T-cell (primary cell): ENCODE results near the gene KIF1A. TPM values are rescaled to one million over a fixed set of nuclear protein-coding genes. Genes with fewer than 3 reads are reported as not detected.

Experiments used
- ATAC-seq, 4 experiments: fragments of 200-7000 bp in 3 of 4; fragments of 150-1000 bp in 1 of 4; cut with Tn5 transposase; replicated peaks in 1 of 4; 1 replicate in 3 of 4; 2 replicates in 1 of 4; pipeline ENCODE4 v1.10.0; 2021; ENCODE audit warnings: moderate library complexity in 3 of 4, mild to moderate bottlenecking in 2 of 4, moderate number of reproducible peaks in 1 of 4
- CTCF ChIA-PET, 2 donors: fragments of 300-600 bp; sonication (Branson Sonifier 250); formaldehyde crosslinking; loops; one replicate each; lab custom pipeline; 2022; ENCODE audit warnings: antibody characterized with exemption in 2 of 2; lab: Charles Lee
- POLR2A ChIA-PET, 2 donors: fragments of 300-600 bp; sonication (Branson Sonifier 250); formaldehyde crosslinking; loops; one replicate each; lab custom pipeline; 2022; ENCODE audit warnings: antibody characterized with exemption in 2 of 2; lab: Charles Lee
- DNase-seq, 35 experiments: peaks; one replicate each; pipeline versions ENCODE4 v3.0.0 to v3.0.0-alpha.2; 2013 to 2023
- H3K27ac ChIP-seq: one replicate; pipeline ENCODE4 v1.5.1; 2013; ENCODE audit warnings: low read length
- H3K27me3 ChIP-seq, 2 experiments: replicated peaks in 1 of 2; 1 replicate in 1 of 2; 2 replicates in 1 of 2; pipeline versions ENCODE4 v1.6.1 to v1.7.0; 2013; ENCODE audit warnings: low read length in 1 of 2, mixed read lengths in 1 of 2; ENCODE audit not compliant: control insufficient read depth in 2 of 2, insufficient read depth in 2 of 2; ENCODE audit errors: extremely low read depth in 1 of 2
- H3K36me3 ChIP-seq, 2 donors: 1 replicate in 1 of 2; 2 replicates in 1 of 2; pipeline versions ENCODE4 v1.6.1 to v1.7.0; 2013; ENCODE audit warnings: low read length in 1 of 2; ENCODE audit not compliant: control insufficient read depth in 2 of 2, insufficient read depth in 1 of 2; ENCODE audit errors: extremely low read depth in 1 of 2
- H3K4me1 ChIP-seq, 2 experiments: 1 replicate in 1 of 2; 2 replicates in 1 of 2; pipeline versions ENCODE4 v1.6.1 to v1.7.0; 2013; ENCODE audit warnings: low read length in 2 of 2, mixed read lengths in 1 of 2; ENCODE audit not compliant: insufficient read depth in 2 of 2, control insufficient read depth in 1 of 2; ENCODE audit errors: extremely low read depth in 1 of 2
- H3K4me3 ChIP-seq, 2 donors: 1 replicate in 1 of 2; 2 replicates in 1 of 2; pipeline versions ENCODE4 v1.5.1 to v1.7.0; 2013; ENCODE audit warnings: mild to moderate bottlenecking in 2 of 2, low read length in 1 of 2, moderate library complexity in 1 of 2; ENCODE audit not compliant: control insufficient read depth in 1 of 2; ENCODE audit errors: extremely low read depth in 1 of 2
- H3K9me3 ChIP-seq: 2 replicates; pipeline ENCODE4 v1.7.0; 2013
- H3K27ac Mint-ChIP-seq, 2 donors: one replicate each; pipeline ENCODE4 v1.8.0; 2020 to 2021; ENCODE audit warnings: mild to moderate bottlenecking in 2 of 2, mixed read lengths in 2 of 2
- H3K27me3 Mint-ChIP-seq, 2 donors: one replicate each; pipeline ENCODE4 v1.8.0; 2021 to 2022; ENCODE audit warnings: mixed read lengths in 2 of 2
- H3K36me3 Mint-ChIP-seq: one replicate; pipeline ENCODE4 v1.8.0; 2021; ENCODE audit warnings: mixed read lengths
- H3K4me1 Mint-ChIP-seq, 3 donors: one replicate each; pipeline ENCODE4 v1.8.0; 2020 to 2022; ENCODE audit warnings: mixed read lengths in 3 of 3, mild to moderate bottlenecking in 1 of 3
- H3K4me3 Mint-ChIP-seq, 3 donors: one replicate each; pipeline ENCODE4 v1.8.0; 2020 to 2022; ENCODE audit warnings: mild to moderate bottlenecking in 3 of 3, mixed read lengths in 3 of 3, moderate library complexity in 3 of 3
- H3K9me3 Mint-ChIP-seq, 3 donors: one replicate each; pipeline ENCODE4 v1.8.0; 2020 to 2022; ENCODE audit warnings: mixed read lengths in 3 of 3
- WGBS: methylation state at CpG from one replicate; pipeline ENCODE4 v1.1.5; 2013; ENCODE audit warnings: missing lambda C conversion rate; ENCODE audit not compliant: insufficient coverage; 5-methylcytosine and 5-hydroxymethylcytosine counted together
- total RNA-seq, 35 experiments: library from RNA in 6 of 35; stranded (reverse) in 6 of 35; fragments of 120-200 nt in 1 of 35; gene quantifications; one replicate each; pipeline versions ENCODE4 v1.2.1 to v1.2.4 and lab custom pipeline; 2013 to 2026

The KIF1A gene
- total RNA-seq, 5 donors from 2014 or later (not counting 1 experiment from before 2014, with no cell fraction given): 0.43 to 0.58 (median 0.51) TPM; not detected in 2

GRCh38 chr2:240724431-240724830 lies 95.6 kb downstream of the KIF1A start:
- ATAC-seq (no peak), DNase-seq (no peak)
- Histone ChIP-seq H3K27ac (no peak overlapping the region), H3K27me3 (peaks cover 0 to 41% of the 10 kb centered on the region in 2 experiments), H3K36me3 (no peaks in the 10 kb centered on the region), H3K9me3 (no peaks in the 10 kb centered on the region), H3K4me3 (no peak overlapping the region), H3K4me1 (no peaks in the 10 kb centered on the region)
- ChIA-PET CTCF (no interaction called here), POLR2A (no interaction called here)
- no peak overlapping the region for H3K4me3 Mint-ChIP-seq
- H3K27ac Mint-ChIP-seq: no peak overlapping the region
- no peaks in the 10 kb centered on the region for H3K4me1 Mint-ChIP-seq
- WGBS: 94% methylated on average over 10 of the region's 10 CpGs
- H3K36me3 Mint-ChIP-seq: no peaks in the 10 kb centered on the region
- no peaks in the 10 kb centered on the region for H3K9me3 Mint-ChIP-seq
- no peaks in the 10 kb centered on the region for H3K27me3 Mint-ChIP-seq

DNA sequence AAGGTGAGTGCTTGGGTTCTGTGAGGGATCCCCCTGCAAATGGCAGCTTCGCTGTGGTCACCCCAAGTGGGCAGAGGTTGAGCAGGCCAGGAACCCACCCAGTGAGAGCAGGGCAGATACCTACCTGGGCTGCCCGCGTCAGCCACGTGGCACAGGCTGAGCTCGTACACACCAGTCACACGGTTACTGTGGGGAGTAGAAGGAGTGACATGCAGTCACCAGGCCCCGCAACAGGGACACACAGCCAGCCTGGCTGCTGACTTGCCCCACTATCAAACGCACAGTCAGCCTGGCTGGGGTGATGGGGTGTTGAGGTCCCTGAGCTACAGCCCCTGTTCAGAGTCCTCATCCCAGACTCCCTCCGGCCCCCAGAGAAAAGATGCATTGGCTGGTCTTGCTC lies 96.2 kb downstream of the KIF1A start:
- H3K4me1 Mint-ChIP-seq: no peaks in the 10 kb centered on the region
- H3K36me3 ChIP-seq: no peaks in the 10 kb centered on the region
- DNase-seq: no peak
- no peak for ATAC-seq
- H3K27ac ChIP-seq: no peak overlapping the region
- POLR2A ChIA-PET: no interaction called here
- H3K36me3 Mint-ChIP-seq: no peaks in the 10 kb centered on the region
- peaks cover 0 to 44% of the 10 kb centered on the region in 2 experiments for H3K27me3 ChIP-seq
- H3K9me3 Mint-ChIP-seq: no peaks in the 10 kb centered on the region
- CTCF ChIA-PET: no interaction called here
- H3K27me3 Mint-ChIP-seq: no peaks in the 10 kb centered on the region
- no peaks in the 10 kb centered on the region for H3K4me1 ChIP-seq
- no peak overlapping the region for H3K4me3 ChIP-seq
- 82% methylated on average over 5 of the region's 9 CpGs for WGBS
- H3K9me3 ChIP-seq: no peaks in the 10 kb centered on the region
- H3K27ac Mint-ChIP-seq: no peak overlapping the region
- no peak overlapping the region for H3K4me3 Mint-ChIP-seq

DNA sequence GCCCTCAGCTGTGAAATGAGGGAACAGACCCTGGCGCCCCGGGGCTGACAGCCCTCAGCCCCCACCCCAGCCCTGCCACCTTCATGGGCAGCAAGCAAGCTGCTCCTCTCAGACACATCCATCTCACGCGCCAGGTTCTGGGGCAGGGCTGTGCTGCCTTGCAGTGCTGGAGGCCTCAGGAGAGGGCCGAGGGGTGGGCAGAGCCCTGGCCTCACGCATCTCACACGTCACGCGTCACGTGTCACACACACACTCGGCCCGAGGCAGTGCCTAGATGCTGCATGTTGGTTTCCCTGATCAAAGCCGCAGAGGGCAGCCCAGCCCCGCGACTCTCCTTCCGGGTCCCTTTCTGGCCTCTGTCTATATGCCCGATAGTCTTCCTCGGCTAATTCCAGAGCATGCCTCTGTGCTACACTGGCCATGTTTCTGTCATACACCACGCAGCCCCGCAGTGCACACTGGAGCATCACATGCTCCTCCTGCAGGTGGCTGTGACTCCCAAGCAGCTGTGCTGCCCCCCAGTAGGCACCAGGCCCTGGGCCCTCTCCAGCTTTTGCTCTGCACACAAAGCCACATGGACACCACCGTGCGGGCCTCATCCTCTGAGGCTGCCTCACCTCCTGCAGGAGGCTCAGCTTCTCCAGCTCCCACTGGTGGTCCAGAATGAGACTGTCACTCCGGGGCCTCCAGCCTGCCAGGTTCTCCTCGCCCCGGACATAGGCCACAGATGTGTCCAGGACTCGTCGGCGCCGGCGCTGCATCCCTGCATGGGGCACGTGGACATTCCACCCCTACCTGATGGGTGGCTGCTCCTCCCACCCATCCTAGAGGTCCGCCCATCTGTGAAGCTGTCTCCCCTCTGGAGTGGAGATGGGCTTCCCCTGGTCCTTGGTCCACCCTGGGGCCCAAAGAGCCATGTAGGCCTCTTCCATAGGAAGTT lies 97.0 kb downstream of the KIF1A start:
- DNase-seq (no peak), ATAC-seq (no peak)
- Mint-ChIP-seq H3K27me3 (no peaks in the 10 kb centered on the region), H3K27ac (no peak overlapping the region), H3K9me3 (no peaks in the 10 kb centered on the region), H3K4me3 (no peak overlapping the region), H3K36me3 (no peaks in the 10 kb centered on the region), H3K4me1 (no peaks in the 10 kb centered on the region)
- Histone ChIP-seq H3K9me3 (no peaks in the 10 kb centered on the region), H3K36me3 (no peaks in the 10 kb centered on the region), H3K4me3 (no peak overlapping the region), H3K4me1 (no peaks in the 10 kb centered on the region), H3K27ac (no peak overlapping the region), H3K27me3 (peaks cover 0 to 49% of the 10 kb centered on the region in 2 experiments)
- 93% methylated on average over 26 of the region's 32 CpGs for WGBS
- ChIA-PET CTCF (interaction anchor here in 1 of 2 donors (0.5 kb wide), 1 partner anchor 1298 kb away, joined by 6 read pairs; no protein-coding TSS in a partner anchor), POLR2A (no interaction called here)

DNA sequence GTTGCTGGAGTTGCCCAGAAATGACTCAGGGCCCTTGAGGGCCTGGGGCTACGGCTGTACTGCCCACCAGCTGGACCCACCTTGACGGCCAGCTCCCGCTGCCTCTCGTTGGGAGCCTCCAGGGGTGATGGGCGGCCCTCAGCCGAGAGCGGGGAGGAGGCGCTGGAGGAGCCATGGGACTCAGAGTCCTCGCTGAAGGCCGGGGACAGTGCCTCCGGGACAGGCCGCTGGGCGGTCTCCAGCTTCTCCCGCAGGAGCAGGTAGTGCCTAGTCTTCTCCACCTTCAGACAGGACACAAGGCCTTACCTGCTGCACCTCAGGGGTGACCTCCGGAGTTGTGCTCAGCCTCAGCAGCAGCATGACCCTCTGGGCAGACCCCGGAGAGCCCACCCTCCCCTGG lies 97.6 kb downstream of the KIF1A start:
- Histone ChIP-seq H3K36me3 (no peaks in the 10 kb centered on the region), H3K9me3 (no peaks in the 10 kb centered on the region), H3K4me3 (no peak overlapping the region), H3K27ac (no peak overlapping the region), H3K27me3 (peaks cover 0 to 47% of the 10 kb centered on the region in 2 experiments), H3K4me1 (no peaks in the 10 kb centered on the region)
- CTCF ChIA-PET: no interaction called here
- POLR2A ChIA-PET: no interaction called here
- H3K4me1 Mint-ChIP-seq: no peaks in the 10 kb centered on the region
- H3K36me3 Mint-ChIP-seq: no peaks in the 10 kb centered on the region
- no peak overlapping the region for H3K27ac Mint-ChIP-seq
- H3K9me3 Mint-ChIP-seq: no peaks in the 10 kb centered on the region
- H3K4me3 Mint-ChIP-seq: no peak overlapping the region
- WGBS: 82% methylated on average over 14 of the region's 16 CpGs
- DNase-seq (no peak), ATAC-seq (no peak)
- H3K27me3 Mint-ChIP-seq: no peaks in the 10 kb centered on the region

DNA sequence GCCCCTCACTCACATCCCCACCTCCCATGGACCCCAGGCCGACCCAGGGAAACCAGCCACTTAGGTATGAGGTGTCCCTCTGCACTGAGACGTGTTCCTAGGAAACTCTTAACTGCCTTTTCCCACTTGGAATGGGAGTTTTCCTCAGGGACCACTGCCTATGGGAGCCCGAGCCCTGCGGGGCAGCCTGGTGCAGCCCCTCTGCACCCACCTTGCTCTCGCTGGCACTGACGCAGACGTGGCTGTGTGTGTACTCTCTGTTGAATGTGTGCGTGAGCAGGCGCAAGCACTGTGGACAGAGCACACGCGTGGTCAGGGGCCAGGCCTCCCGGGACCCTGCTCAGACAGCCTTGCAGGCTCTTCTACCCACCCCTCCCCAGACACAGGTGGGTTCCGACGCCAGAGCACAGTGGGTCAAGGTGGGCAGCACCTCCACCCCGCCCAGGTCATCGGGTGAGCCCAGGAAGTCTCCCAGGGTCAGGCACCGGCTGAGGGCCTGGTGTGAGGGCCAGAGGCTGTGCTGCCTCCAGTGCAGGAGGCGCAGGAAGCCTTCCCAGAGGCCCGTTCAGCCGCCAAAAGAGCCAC lies 98.3 kb downstream of the KIF1A start:
- no peak overlapping the region for H3K4me3 Mint-ChIP-seq
- ChIA-PET CTCF (no interaction called here), POLR2A (no interaction called here)
- Histone ChIP-seq H3K36me3 (no peaks in the 10 kb centered on the region), H3K27me3 (peaks cover 0 to 51% of the 10 kb centered on the region in 2 experiments), H3K27ac (no peak overlapping the region), H3K9me3 (no peaks in the 10 kb centered on the region), H3K4me3 (no peak overlapping the region), H3K4me1 (no peaks in the 10 kb centered on the region)
- no peaks in the 10 kb centered on the region for H3K36me3 Mint-ChIP-seq
- H3K27ac Mint-ChIP-seq: no peak overlapping the region
- DNase-seq (no peak), ATAC-seq (no peak)
- WGBS: 83% methylated on average over 11 of the region's 20 CpGs
- no peaks in the 10 kb centered on the region for H3K4me1 Mint-ChIP-seq
- no peaks in the 10 kb centered on the region for H3K27me3 Mint-ChIP-seq
- no peaks in the 10 kb centered on the region for H3K9me3 Mint-ChIP-seq

DNA sequence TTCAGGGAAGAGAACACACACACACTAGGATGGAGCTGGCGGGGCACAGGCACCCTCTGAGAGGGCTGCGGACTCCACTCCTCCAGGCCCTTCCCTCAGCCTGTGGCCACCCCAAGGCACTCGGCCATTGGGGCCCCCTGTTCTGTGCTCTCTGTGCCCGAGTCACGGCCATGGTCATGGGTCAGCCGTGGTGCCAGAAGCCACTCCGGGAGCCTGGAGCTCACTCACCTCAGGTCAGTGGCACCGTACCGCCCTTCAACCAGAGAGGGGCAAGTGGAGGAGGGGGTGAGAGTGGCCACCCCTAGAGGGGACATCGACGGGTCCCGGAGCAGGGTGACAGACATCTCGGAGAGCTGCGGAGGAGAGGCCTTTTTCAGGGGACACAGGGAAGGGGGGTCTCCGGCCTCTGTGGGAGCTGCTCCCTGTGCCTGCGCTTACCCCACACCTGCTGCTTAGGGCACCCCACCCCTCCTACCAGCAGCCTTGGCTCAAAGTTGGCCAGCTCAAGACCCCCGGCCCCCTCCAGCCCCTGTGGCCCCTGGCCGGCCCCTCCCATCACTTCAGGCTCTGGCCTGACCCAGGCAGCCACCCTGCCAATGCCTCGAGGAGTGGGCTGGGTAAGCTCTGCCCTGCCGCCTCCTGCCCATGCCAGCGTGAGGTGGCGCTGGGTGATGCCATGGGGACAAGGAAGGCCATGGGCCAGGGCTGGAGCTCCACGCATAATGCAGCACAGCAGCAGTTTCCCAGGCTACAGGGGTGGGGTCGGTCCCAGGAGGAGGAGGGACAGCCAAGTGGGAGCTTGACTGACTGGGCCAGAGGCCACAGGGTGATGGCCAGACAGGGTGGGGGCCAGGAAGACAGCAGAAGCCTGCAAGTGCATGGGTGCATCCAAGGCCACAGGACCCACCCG lies 99.1 kb downstream of the KIF1A start:
- H3K4me1 ChIP-seq: no peaks in the 10 kb centered on the region
- DNase-seq (no peak), ATAC-seq (no peak)
- H3K36me3 ChIP-seq: no peaks in the 10 kb centered on the region
- no peaks in the 10 kb centered on the region for H3K9me3 ChIP-seq
- CTCF ChIA-PET: no interaction called here
- Mint-ChIP-seq H3K27ac (no peak overlapping the region), H3K27me3 (no peaks in the 10 kb centered on the region), H3K4me3 (no peak overlapping the region), H3K4me1 (no peaks in the 10 kb centered on the region), H3K9me3 (no peaks in the 10 kb centered on the region), H3K36me3 (no peaks in the 10 kb centered on the region)
- no peak overlapping the region for H3K4me3 ChIP-seq
- 84% methylated on average over 15 of the region's 25 CpGs for WGBS
- H3K27me3 ChIP-seq: peaks cover 0 to 54% of the 10 kb centered on the region in 2 experiments
- H3K27ac ChIP-seq: no peak overlapping the region
- POLR2A ChIA-PET: no interaction called here
